Measurements from ENCODE around the gene CTNS. TPM values are rescaled to one million over a fixed set of nuclear protein-coding genes. Genes with fewer than 3 reads are reported as not detected.

The CTNS gene
- total RNA-seq, 1 experiment from 2014 or later, result 7.9 TPM

GRCh38 chr17:3647251-3647650 is 10.7 kb downstream of the CTNS start:
- Histone ChIP-seq H3K9me2 (ENCODE audit: insufficient read depth) (no peaks in the 10 kb centered on the region), H3K79me2 (ENCODE audit: insufficient read depth, low read length) (no peaks in the 10 kb centered on the region), H3K27ac (ENCODE audit: low read depth, low read length) (no peak overlapping the region), H3K27me3 (ENCODE audit: insufficient read depth, low read length) (no peaks in the 10 kb centered on the region), H3K9me3 (ENCODE audit: control insufficient read depth in 1 of 2, insufficient read depth in 1 of 2, low read depth in 1 of 2, low read length in 2 of 2) (no peaks in the 10 kb centered on the region), H3K9ac (ENCODE audit: low read length) (no peak overlapping the region), H4K20me1 (ENCODE audit: insufficient read depth) (no peaks in the 10 kb centered on the region), H3K36me3 (ENCODE audit: control insufficient read depth in 1 of 2, insufficient read depth in 2 of 2, low read length in 2 of 2) (no peaks in the 10 kb centered on the region; a peak in 1 of 4 replicates), H3K4me1 (ENCODE audit: control insufficient read depth in 1 of 2, insufficient read depth in 2 of 2, low read length in 2 of 2) (no peaks in the 10 kb centered on the region), H3K4me2 (ENCODE audit: low read length) (no peak overlapping the region), H2AFZ (ENCODE audit: low read depth, low read length, poor library complexity, severe bottlenecking) (no peak overlapping the region), H3K4me3 (replicated peaks in 1 of 2; ENCODE audit: low read depth in 1 of 2, low read length in 2 of 2) (no peak overlapping the region)
- TF ChIP-seq ZBTB33 (IDR thresholded peaks at IDR 0.05; ENCODE audit: extremely low read depth, insufficient replicate concordance, low read length), result no peak
- ChIA-PET RAD21 (ENCODE audit: low non-redundant PET in 1 of 2, low total read pairs in 2 of 2, uncharacterized antibody in 2 of 2, unreplicated experiment in 2 of 2) (no interaction called here), POLR2A (interaction anchor here (1.2 kb wide), 1 partner anchor 11 kb away, joined by 4 read pairs; the partner anchor contains the start of genes CTNS and SHPK), CTCF (interaction anchor here (1.2 to 3.2 kb wide), 4 partner anchors 11 to 599 kb away, joined by 3 to 22 read pairs (median 13); partner anchors contain the start of genes CTNS and SHPK)
- intact Hi-C loops (cut with micrococcal nuclease), result loop anchor here (5.0 kb wide), 1 partner anchor 600 kb away; no protein-coding TSS in a partner anchor
- ATAC-seq, result peak; percentile 11; the same call in 1 of the 2 replicates
- no peak for DNase-seq (ENCODE audit: low read depth, low spot score)
- no TSS peak for BruUV-seq (replicated peaks)

- TF ChIP-seq RAD21 (IDR thresholded peaks at IDR 0.05; ENCODE audit: low read depth) (peak; percentile 50), CTCF (IDR thresholded peaks at IDR 0.05 in 2 of 3, conservative IDR thresholded peaks at IDR 0.05 in 1 of 3; ENCODE audit: borderline replicate concordance in 1 of 3, insufficient read depth in 1 of 3, low read depth in 2 of 3, low read length in 2 of 3) (peak; percentile 41 to 66 (median 61); a peak in 5 of 6 replicates), ZBTB33 (IDR thresholded peaks at IDR 0.05; ENCODE audit: extremely low read depth, insufficient replicate concordance, low read length) (no peak)
- Histone ChIP-seq H4K20me1 (ENCODE audit: insufficient read depth) (no peaks in the 10 kb centered on the region), H3K4me2 (ENCODE audit: low read length) (no peak overlapping the region), H3K36me3 (ENCODE audit: control insufficient read depth in 1 of 2, insufficient read depth in 2 of 2, low read length in 2 of 2) (no peaks in the 10 kb centered on the region; a peak in 1 of 4 replicates), H2AFZ (ENCODE audit: low read depth, low read length, poor library complexity, severe bottlenecking) (no peak overlapping the region), H3K27ac (ENCODE audit: low read depth, low read length) (no peak overlapping the region; the same call in 1 of the 2 replicates), H3K4me3 (replicated peaks in 1 of 2; ENCODE audit: low read depth in 1 of 2, low read length in 2 of 2) (no peak overlapping the region), H3K79me2 (ENCODE audit: insufficient read depth, low read length) (no peaks in the 10 kb centered on the region), H3K27me3 (ENCODE audit: insufficient read depth, low read length) (no peaks in the 10 kb centered on the region), H3K9ac (ENCODE audit: low read length) (no peak overlapping the region), H3K4me1 (ENCODE audit: control insufficient read depth in 1 of 2, insufficient read depth in 2 of 2, low read length in 2 of 2) (no peaks in the 10 kb centered on the region), H3K9me3 (ENCODE audit: control insufficient read depth in 1 of 2, insufficient read depth in 1 of 2, low read depth in 1 of 2, low read length in 2 of 2) (no peaks in the 10 kb centered on the region), H3K9me2 (ENCODE audit: insufficient read depth) (no peaks in the 10 kb centered on the region)
- peak; percentile 7 for DNase-seq (ENCODE audit: low read depth, low spot score)
- CTCF ChIA-PET, result interaction anchor here (0.9 to 3.2 kb wide), 5 partner anchors 12 to 599 kb away, joined by 3 to 22 read pairs (median 10); partner anchors contain the start of genes CTNS and SHPK
- no TSS peak for BruUV-seq (replicated peaks)
- intact Hi-C loops (cut with micrococcal nuclease), result loop anchor here (5.0 kb wide), 1 partner anchor 601 kb away; no protein-coding TSS in a partner anchor
- ATAC-seq, result peak; percentile 98
- POLR2A ChIA-PET, result interaction anchor here (0.6 to 1.2 kb wide), 2 partner anchors 12 to 20 kb away, joined by 3 to 4 read pairs; partner anchors contain the start of genes CTNS and SHPK
- RAD21 ChIA-PET (ENCODE audit: low non-redundant PET in 1 of 2, low total read pairs in 2 of 2, uncharacterized antibody in 2 of 2, unreplicated experiment in 2 of 2), result no interaction called here
Observed at GRCh38 chr17:3647769-3648555, 11.4 kb downstream of the CTNS start.

Data from HCT116 (cell line).